C1 segment of cervical spinal cord (tissue), 14 donors: ENCODE data around the gene SLC29A3.
A peak's percentile ranks its signal among the peaks of the same experiment; 100 is the strongest.
"Not testable (repeated sequence)": the region's sequence is repeated elsewhere in the genome, so short reads cannot be mapped to it uniquely, and the experiment has no call there.

Experiments used
- DNase-seq, 14 donors: peaks; one replicate each; lab custom pipeline; 2025; lab: John Stamatoyannopoulos, UW

SLC29A3 gene

GRCh38 chr10:71319042-71319799 lies at the start of gene SLC29A3:
TSS of gene SLC29A3 (plus strand) at chr10:71319259. CDS start at chr10:71319310, 51 bp downstream.
- peak in 13 of 14 donors; percentile 7 to 84 (median 64) for DNase-seq

- peak in 1 of 14 donors; percentile 54 for DNase-seq
Observed at GRCh38 chr10:71269301-71270288, 49.5 kb upstream of the SLC29A3 start.

- DNase-seq = peak in 5 of 14 donors; percentile 20 to 67 (median 32)
Observed at GRCh38 chr10:71270301-71271220, 48.5 kb upstream of the SLC29A3 start.

GRCh38 chr10:71271662-71272055 lies 47.4 kb upstream of the SLC29A3 start:
- DNase-seq = no peak

- no peak for DNase-seq
Observed at GRCh38 chr10:71272056-71272771, 46.8 kb upstream of the SLC29A3 start.

- not testable (repeated sequence) for DNase-seq
Observed at GRCh38 chr10:71272974-71273373, 46.1 kb upstream of the SLC29A3 start.

- no peak for DNase-seq
Observed at GRCh38 chr10:71273506-71273905, 45.6 kb upstream of the SLC29A3 start.

GRCh38 chr10:71274901-71275796 lies 43.9 kb upstream of the SLC29A3 start:
- DNase-seq = no peak

- DNase-seq = no peak
Observed at GRCh38 chr10:71276873-71277272, 42.2 kb upstream of the SLC29A3 start.

- DNase-seq = peak in 1 of 14 donors; percentile 33
Observed at GRCh38 chr10:71277914-71278665, 41.0 kb upstream of the SLC29A3 start.

- DNase-seq = peak in 11 of 14 donors; percentile 21 to 84 (median 58)
Observed at GRCh38 chr10:71278691-71279588, 40.1 kb upstream of the SLC29A3 start.

GRCh38 chr10:71279590-71280170 lies 39.4 kb upstream of the SLC29A3 start:
- DNase-seq = peak in 2 of 14 donors; percentile 63 to 67

- DNase-seq = peak in 1 of 14 donors; percentile 63
Observed at GRCh38 chr10:71280216-71280615, 38.8 kb upstream of the SLC29A3 start.

- no peak for DNase-seq
Observed at GRCh38 chr10:71280825-71281224, 38.2 kb upstream of the SLC29A3 start.

GRCh38 chr10:71281646-71282322 lies 37.3 kb upstream of the SLC29A3 start:
- peak in 1 of 14 donors; percentile 80 for DNase-seq

- no peak for DNase-seq
Observed at GRCh38 chr10:71282323-71282680, 36.8 kb upstream of the SLC29A3 start.

- no peak for DNase-seq
Observed at GRCh38 chr10:71283410-71283809, 35.6 kb upstream of the SLC29A3 start.
